Osteocyte (in vitro differentiated cells): ENCODE measurements around the gene UBE2S. TPM values are rescaled to one million over a fixed set of nuclear protein-coding genes. Genes with fewer than 3 reads are reported as not detected.

Experiments used
- DNase-seq: peaks from one replicate; pipeline ENCODE4 v3.0.0; 2021; ENCODE audit warnings: mixed read lengths; ENCODE audit not compliant: unreplicated experiment; ENCODE audit errors: extremely low spot score
- H3K27ac Mint-ChIP-seq: one replicate; pipeline ENCODE4 v1.8.0; 2021; ENCODE audit warnings: mild to moderate bottlenecking, mixed read lengths; ENCODE audit not compliant: unreplicated experiment
- H3K27me3 Mint-ChIP-seq: one replicate; pipeline ENCODE4 v1.8.0; 2021; ENCODE audit warnings: mixed read lengths; ENCODE audit not compliant: unreplicated experiment
- H3K36me3 Mint-ChIP-seq: one replicate; pipeline ENCODE4 v1.8.0; 2021; ENCODE audit warnings: mixed read lengths; ENCODE audit not compliant: unreplicated experiment
- H3K4me1 Mint-ChIP-seq: one replicate; pipeline ENCODE4 v1.8.0; 2021; ENCODE audit warnings: mixed read lengths; ENCODE audit not compliant: unreplicated experiment
- H3K4me3 Mint-ChIP-seq: one replicate; pipeline ENCODE4 v1.8.0; 2021; ENCODE audit warnings: mild to moderate bottlenecking, moderate library complexity, mixed read lengths; ENCODE audit not compliant: unreplicated experiment
- H3K9me3 Mint-ChIP-seq: one replicate; pipeline ENCODE4 v1.8.0; 2021; ENCODE audit warnings: mixed read lengths; ENCODE audit not compliant: unreplicated experiment
- CTCF ChIP-seq: fragments of 200-600 bp; sonication (generic); IDR thresholded peaks from 2 replicates; pipeline ENCODE4 v1.5.0; 2021; ENCODE audit warnings: antibody characterized with exemption, mild to moderate bottlenecking, moderate library complexity
- total RNA-seq: library from RNA; stranded (reverse); gene quantifications from 2 replicates; pipeline ENCODE4 v1.2.1, GENCODE V29; 2021

Gene UBE2S
- total RNA-seq, 1 donor from 2014 or later, result 71.1 TPM

GRCh38 chr19:55370305-55370988 is 37.1 kb downstream of the UBE2S start, which contains the start of gene IL11:
IL11 (minus strand) TSS chr19:55370463; CDS start chr19:55370310, 153 bp downstream.
- peak within 1 kb of the TSS; percentile 74 for H3K4me3 Mint-ChIP-seq
- peaks cover 34% of the 10 kb centered on the region for H3K4me1 Mint-ChIP-seq
- H3K36me3 Mint-ChIP-seq, result no peaks in the 10 kb centered on the region
- no peak for DNase-seq
- peak within 1 kb of the TSS; percentile 69 for H3K27ac Mint-ChIP-seq
- no peaks in the 10 kb centered on the region for H3K27me3 Mint-ChIP-seq
- no peak for TF ChIP-seq CTCF
- H3K9me3 Mint-ChIP-seq, result no peaks in the 10 kb centered on the region

GRCh38 chr19:55369653-55370304 is 37.8 kb downstream of the UBE2S start:
- peaks cover 32% of the 10 kb centered on the region for H3K4me1 Mint-ChIP-seq
- TF ChIP-seq CTCF, result no peak
- peak overlapping the region; percentile 74 for H3K4me3 Mint-ChIP-seq
- H3K27ac Mint-ChIP-seq, result peak overlapping the region; percentile 69
- H3K36me3 Mint-ChIP-seq, result no peaks in the 10 kb centered on the region
- H3K9me3 Mint-ChIP-seq, result no peaks in the 10 kb centered on the region
- no peak for DNase-seq
- no peaks in the 10 kb centered on the region for H3K27me3 Mint-ChIP-seq

GRCh38 chr19:55368701-55369563 is 38.7 kb downstream of the UBE2S start:
- no peak for DNase-seq
- Mint-ChIP-seq H3K9me3 (no peaks in the 10 kb centered on the region), H3K36me3 (no peaks in the 10 kb centered on the region), H3K27ac (no peak overlapping the region), H3K4me1 (peaks cover 36% of the 10 kb centered on the region), H3K27me3 (no peaks in the 10 kb centered on the region), H3K4me3 (peak overlapping the region; percentile 29)
- TF ChIP-seq CTCF, result no peak

- Mint-ChIP-seq H3K4me3 (no peak overlapping the region), H3K9me3 (no peaks in the 10 kb centered on the region), H3K36me3 (no peaks in the 10 kb centered on the region), H3K27me3 (no peaks in the 10 kb centered on the region), H3K4me1 (peaks cover 34% of the 10 kb centered on the region), H3K27ac (no peak overlapping the region)
- TF ChIP-seq CTCF, result no peak
- no peak for DNase-seq
Observed at GRCh38 chr19:55368106-55368505, 39.5 kb downstream of the UBE2S start.
